Ecto neural progenitor cell (in vitro differentiated cells): ENCODE measurements around the gene EXOSC3.
"Not testable (repeated sequence)": the region's sequence is repeated elsewhere in the genome, so short reads cannot be mapped to it uniquely, and the experiment has no call there.

Experiments
- DNase-seq: peaks from one replicate; pipeline ENCODE4 v3.0.0-alpha.2; 2018; ENCODE audit warnings: low spot score

EXOSC3 gene

DNA sequence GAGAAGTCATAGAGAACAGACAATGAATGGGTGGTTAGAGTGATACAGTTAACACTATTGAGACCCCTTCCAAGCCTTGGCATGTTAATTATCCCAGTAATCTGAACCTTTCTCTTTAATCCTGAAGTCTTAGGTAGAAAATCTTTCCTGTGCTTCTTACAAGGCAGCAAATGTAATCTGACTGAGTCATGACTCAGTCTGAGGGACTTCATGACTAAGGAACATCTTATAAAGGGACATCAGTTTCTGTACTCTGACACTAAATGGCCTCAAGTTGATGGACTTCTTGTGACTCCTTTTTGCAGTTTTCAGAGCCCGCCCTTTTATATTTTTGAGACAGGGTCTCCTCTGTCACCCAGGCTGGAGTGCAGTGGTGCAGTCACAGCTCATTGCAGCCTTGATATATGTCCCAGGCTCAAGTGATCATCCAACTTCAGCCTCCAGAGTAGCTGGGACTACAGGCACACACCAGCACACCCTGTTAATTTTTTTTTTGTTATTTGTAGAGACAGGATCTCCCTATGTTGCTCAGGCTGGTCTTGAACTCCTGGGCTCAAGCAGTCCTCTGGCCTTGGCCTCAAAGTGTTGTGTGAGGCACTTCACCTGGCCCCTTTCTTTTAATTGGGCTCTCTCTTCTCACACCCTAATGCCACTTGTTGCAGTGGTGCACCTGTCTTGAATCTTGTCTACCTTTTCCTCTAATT lies 9.5 kb downstream of the EXOSC3 start:
- no peak for DNase-seq

DNA sequence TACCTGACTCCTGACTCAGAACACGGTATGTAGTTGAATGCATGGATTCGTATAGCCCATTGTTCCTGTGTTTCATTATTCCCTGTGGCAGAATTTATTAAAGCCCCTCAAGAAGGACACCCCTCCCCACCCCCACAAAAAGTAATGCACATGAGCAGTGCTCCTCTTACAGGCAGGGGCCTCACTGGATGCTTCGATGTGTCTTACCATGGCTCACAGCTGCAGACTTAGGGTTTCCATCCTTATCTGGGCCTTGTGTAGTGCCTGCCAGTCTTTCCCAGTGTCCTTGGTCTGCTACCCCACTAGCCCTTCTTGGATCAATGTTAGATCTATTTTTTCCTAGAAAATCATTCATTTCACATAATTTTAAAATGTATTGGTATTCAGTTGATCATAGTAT lies 14.9 kb downstream of the EXOSC3 start:
- no peak for DNase-seq

DNA sequence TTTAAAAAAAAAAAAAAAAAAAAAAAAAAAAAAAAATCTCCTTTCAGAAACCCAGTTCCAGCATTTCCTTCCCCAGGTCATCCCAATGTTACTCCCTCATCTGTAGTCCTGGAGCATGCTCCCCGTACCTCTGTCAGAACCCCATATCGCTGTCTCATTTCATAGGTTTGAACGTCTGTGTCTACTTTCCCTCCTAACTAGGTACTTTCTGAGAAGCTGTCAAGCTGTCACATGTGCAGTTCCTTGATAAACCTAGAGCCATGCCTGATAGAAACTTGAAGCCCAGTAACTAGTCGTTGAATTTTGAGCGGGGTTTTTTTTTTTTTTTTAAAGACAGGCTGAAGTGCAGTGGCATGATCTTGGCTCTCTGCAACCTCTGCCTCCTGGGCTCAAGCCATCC lies 15.6 kb downstream of the EXOSC3 start:
- DNase-seq: no peak

DNA sequence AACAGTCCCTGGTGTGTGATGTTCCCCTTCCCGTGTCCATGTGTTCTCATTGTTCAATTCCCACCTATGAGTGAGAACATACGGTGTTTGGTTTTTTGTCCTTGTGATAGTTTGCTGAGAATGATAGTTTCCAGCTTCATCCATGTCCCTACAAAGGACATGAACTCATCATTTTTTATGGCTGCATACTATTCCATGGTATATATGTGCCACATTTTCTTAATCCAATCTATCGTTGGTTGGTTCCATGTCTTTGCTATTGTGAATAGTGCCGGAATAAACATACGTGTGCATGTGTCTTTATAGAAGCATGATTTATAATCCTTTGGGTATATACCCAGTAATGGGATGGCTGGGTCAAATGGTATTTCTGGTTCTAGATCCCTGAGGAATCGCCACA lies 19.6 kb downstream of the EXOSC3 start:
- not testable (repeated sequence) for DNase-seq

DNA sequence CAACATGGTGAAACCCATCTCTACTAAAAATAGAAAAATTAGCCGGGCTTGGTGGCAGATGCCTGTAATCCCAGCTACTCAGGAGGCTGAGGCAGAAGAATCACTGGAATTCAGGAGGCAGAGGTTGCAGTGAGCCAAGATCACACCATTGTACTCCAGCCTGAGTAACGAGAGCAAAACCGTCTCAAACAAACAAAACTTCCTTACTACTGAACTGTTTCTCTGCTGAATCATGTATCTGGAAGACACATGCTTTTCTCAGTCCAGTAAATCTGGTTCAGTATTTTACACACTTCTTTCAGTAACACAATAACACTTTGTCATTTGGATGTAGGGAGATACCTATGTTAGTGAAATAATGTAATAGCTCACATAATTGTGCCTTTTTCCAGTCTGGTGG lies 23.4 kb downstream of the EXOSC3 start:
- DNase-seq: no peak

DNA sequence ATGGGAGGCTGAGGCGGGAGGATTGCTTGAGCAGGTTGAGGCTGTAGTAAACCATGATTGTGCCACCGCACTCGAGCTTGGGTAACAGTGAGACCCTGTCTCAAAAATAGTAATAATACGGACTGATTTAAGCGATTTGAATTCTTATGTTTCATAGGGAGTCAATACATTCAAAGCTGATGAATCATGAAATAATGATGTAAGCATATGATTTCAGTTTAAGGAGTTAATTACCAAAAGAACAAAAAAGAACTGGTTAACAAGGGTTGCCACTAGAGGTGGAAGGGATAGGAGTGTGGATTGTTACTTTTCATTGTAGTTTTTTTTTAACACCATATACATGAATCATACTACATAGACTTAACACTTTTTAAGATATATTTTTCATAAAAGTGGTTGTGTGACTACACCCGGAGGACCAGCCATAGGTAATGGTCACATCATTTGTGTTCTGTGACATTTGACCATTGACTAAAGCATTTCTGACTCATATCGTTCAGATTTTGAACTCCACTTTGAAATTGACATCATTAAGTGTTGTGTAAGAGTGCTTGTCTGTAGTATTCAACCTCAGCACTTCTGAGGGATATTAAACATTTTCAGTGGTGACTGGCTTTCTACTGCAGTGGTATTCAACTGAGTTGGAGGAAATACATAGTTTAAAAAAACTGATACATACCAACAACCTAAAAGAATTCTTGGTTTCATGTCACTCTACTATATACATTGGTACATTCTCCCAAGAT lies 24.3 kb downstream of the EXOSC3 start:
- DNase-seq: no peak

DNA sequence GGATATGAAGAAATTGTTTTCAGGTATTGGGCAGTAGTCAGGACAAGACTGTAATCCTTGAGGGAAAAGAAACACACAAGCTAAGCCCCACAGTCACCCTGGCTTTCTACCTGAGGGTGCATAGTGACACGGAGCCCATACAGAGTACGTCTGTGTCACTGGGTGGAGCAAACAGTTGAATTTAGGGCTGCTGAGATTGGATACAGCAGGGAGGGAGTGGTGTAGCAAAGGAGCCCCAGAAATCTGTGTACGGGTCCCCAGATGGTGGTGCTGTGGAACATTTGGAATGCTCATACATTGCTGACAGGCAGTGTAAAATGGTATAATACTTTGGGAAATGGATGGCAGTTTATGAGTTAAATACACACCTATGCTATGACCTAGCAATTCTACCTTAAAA lies 26.1 kb downstream of the EXOSC3 start:
- DNase-seq: no peak

DNA sequence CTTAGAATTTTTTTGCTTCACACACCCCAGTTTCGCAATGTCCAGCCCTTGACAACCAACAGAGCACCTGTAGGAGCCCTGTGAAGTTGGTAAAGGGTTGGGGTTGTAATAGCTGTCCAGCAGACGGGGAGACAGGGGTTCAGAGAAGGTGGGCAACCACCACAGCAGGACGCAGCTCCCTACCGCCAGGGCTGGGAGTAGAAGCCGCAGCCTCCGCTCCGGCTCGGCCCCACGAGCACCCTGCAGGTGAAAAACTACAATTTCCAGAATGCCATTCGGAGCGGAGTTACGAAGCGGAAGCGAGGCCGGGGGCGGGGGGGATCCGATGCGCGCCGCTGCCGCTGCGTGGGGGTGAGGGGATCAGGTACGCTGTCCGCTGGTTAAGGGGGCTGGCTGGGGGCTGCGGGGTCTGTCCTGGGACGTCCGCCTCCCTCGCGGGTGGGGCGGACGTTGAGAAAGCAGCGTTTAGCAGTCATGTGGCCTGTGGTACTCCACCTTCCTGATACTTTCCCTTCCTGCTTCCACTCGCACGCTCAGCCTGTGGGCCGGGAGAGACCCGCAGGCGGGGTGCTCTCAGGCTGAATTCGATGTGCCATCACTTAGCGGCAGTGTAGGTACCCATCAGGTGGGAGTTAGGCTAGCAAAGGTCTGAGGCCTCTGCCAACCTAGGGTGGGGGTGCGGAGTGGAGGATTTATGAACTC lies 31.2 kb downstream of the EXOSC3 start, which contains the start of gene TRMT10B:
Gene TRMT10B, plus strand, starts transcription at position 317 of the 702 bp plus-strand sequence. CDS start 8,127 bp downstream, outside the sequence.
- DNase-seq: peak; percentile 86

DNA sequence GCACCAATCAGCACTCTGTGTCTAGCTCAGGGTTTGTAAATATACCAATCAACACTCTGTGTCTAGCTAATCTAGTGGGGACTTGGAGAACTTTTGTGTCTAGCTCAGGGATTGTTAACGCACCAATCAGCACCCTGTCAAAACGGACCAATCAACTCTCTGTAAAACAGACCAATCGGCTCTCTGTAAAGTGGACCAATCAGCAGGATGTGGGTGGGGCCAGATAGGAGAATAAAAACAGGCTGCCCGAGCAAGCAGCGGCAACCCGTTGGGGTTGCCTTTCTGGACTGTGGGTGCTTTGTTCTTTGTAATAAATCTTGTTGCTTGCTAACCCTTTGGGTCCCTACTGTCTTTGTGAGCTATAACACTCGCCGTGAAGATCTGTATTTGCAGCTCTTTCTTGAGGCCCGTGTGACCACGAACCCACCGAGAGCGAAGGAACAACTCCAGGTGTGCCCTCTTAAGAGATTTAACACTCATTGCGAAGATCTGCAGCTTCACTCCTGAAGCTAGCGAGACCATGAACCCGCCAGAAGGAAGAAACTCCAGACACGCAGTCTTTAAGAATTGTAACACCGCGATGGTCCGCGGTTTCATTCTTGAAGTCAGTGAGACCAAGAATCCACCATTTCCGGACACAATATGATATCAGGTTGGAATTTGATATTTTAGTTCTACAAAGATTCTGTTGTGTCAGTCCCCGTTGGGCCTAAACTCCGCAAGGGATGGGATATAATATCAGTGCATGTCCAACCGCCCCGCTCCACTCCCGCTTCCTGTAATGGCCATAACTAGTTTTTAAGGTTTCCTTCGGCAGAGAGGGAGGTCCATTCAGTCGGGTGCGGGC lies 32.0 kb downstream of the EXOSC3 start:
- DNase-seq: no peak

DNA sequence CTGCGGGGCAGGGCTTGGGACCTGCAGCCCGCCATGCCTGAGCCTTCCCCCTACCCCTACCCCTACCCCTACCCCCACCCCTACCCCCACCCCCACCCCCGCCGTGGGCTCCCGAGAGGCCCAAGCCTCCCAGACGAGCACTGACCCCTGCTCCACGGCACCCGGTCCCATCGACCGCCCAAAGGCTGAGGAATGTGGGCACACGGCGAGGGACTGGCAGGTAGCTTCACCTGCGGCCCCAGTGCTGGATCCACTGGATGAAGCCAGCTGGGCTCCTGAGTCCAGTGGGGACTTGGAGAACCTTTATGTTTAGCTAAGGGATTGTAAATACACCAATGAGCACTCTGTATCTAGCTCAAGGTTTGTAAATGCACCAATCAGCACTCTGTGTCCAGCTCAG lies 32.8 kb downstream of the EXOSC3 start:
- not testable (repeated sequence) for DNase-seq

DNA sequence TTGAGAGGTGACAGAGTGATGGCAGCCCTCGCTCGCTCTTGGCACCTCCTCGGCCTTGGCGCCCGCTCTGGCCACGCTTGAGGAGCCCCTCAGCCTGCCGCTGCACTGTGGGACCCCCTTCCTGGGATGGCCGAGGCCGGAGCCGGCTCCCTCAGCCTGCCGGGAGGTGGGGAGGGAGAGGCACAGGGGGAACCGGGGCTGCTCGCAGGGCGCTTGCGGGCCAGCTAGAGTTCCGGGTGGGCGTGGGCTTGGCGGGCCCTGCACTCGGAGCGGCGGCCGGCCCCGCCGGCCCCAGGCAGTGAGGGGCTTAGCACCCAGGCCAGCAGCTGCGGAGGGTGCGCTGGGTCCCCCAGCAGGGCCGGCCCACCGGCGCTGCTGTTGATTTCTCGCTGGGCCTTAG lies 33.2 kb downstream of the EXOSC3 start:
- DNase-seq: not testable (repeated sequence)

DNA sequence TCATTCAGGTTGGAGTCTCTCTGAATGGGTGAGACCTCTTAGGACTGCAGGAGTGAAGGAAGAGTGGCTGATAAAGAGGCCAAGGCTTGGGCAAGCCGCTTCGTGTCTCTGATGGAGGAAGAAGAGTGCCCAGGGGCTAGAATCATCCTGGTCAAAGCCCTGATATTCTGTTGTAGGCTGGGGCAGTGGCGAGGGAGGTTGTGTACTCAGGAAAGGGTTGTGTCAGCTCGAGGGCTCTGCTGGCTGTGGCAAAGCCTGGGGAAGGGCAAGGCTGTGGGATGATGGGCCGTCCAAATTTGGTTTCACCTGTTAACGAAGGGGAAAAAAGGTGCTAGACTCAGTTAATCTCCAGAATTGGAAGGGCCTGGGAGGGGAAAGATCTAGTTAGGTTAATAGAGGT lies 33.7 kb downstream of the EXOSC3 start:
- DNase-seq: no peak

DNA sequence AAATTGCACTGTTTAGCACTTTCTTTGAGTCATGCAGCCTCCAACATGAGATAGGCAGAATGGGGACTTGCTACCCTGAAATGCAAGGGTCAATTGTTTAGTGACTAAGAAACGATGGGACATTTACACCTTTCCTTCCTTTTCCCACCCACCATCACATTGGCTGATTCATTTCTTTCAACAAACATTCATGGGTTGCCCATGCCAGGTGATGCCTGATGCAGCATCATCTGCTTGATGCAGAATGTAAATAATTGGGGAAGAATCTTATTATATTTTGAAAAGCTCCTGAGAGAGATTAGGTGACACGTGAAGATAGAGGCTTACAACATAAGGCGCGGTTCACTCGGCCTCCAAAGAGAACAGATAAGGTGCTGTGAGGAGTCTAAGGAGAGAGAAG lies 35.7 kb downstream of the EXOSC3 start:
- no peak for DNase-seq

DNA sequence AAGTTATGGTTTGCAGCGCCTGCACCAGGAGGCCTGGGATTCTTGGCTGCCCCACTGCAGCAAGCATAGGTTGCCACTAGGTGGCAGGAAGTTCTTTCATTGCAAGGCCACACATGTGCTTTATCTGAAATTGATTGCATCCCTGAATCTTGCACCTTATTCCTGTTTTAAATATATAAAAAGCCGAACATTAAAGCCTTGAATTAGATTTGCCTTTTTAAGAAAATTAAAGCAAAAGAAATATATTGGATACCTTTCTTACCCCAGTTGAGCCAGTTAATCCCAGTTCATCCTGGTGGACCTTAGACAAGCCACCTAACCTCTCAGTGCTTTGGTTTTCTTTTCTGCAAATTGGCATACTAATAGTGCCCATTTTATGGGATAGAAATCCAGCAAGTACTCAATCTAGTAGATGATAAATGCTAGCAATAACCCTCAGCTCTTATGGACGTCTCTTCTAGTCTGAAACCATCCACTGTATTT lies 37.6 kb downstream of the EXOSC3 start:
- no peak for DNase-seq

DNA sequence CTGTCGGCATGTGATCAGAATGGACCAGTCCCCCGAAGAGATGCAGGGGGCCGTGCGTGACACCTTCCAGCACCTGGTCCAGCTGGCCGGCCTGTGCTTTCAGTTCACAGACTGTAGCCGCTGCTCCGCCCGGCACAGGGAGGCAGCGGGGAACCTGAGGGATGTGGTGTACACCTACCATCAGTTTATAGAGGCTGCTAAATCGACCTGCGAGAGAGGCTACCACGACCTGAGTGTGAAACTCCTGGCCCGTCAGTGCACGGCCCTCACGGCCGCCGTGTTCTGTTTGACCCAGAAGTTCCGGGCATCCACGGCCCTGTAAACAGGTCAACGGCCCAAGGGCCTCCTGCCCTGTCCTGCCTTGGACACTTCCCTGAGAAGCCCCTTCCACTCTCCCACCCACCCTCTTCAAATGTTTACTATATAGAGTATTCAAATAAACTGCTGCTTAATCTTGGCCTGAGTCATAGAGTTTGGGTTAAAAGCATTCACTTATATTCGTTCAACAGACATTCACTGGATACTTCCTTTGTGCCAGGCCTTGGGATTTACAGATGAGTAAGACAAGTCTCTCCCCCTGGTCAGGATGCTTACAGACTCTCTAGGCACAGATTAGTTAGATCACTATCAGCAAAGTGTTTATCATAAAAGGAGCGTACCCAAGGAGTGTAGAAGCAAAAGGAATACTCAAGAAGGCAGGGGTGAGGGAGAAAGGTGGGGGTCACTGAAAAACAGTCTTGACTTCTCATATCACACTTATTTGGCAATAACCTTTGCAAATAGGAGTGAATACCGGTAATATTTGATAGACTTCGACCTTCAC lies 38.2 kb downstream of the EXOSC3 start:
- no peak for DNase-seq

DNA sequence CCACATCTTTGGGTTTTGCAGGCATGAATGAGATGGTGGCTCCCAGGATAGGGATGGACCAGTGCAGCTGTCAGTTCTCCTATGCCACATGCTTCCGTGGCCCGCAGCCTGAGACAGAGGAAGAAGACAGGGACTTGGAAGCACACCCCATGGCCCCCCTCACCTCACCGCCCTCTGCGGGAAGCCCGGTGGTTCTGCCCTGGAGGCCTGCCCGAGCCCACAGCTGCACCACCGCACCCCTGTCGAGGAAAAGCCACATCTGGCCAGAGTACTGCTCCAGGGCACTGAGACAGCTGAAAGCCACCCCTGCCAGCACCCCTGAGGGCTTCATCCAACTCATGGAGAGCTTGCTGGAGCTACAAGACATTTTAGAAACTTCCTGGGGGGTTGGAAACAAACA lies 38.9 kb downstream of the EXOSC3 start:
- DNase-seq: no peak

DNA sequence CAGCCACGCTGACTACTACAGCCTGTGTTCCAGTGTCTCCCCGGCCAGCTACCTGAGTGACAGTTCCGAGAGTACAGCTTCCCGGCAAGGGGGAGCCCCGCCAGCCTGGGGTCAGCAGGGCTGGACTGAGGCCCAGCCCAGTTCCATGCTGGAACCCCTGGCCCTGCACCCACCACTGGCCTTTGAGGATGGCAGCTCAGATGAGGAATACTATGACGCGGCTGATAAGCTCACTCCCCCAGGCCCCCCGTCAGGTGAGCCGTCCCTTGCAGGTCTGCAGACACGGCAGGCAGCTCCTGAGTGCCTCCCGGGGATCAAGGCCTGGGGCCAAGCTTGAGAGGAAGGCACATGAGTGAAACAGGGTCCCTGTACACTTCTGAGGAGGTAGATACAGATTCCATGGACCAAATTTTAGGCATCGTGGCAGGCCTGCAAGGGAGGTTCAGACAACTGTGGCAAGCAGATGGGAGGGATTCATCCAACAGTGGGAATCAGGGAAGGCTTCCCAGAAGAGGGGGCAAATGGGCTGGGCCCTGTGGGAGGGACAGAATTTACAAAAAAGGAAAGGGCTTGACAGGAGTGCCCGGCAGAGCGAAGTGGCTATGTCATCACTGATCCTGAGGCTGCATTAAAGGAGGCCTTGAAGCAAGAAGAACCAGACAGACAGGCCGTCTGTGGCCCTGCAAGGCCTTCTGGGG lies 44.1 kb downstream of the EXOSC3 start:
- DNase-seq: no peak

DNA sequence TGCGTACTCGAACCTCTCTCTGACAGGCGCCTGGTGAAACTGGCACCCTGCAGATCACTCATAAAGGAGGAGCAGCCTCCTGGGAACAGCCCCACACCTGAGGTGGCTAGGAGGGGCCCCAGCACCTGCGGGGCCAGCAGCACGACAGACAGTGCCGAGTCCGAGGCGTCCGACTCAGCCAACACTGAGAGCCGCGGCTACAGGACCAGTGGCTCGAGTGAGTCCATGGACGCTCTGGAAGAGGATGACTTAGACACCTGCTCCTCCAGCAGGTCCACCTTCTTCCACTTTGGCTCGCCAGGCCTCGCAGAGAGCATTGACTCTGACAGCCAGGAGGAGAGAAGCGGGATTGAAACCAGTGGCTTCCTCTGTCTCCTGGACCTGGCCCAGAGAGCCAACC lies 44.7 kb downstream of the EXOSC3 start:
- no peak for DNase-seq

DNA sequence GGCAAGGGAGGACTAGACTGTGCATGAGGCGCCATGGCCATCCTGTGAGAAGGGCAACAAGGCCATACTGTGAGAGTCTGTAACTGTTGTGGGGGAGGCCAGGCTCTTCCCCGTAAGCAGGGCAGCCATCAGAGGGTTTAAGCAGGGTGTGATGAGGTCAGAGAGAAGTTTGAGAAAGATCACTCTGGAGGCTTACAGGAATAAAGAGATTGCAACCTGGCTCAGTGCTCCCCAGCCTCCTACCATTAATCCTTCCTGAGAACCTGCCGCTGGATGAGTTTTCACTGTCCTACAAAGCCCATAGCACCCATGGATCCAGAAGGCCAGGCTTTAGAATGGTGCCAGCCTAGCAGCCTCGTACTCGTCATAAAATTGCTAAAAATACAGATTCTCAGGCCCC lies 45.6 kb downstream of the EXOSC3 start:
- DNase-seq: no peak

DNA sequence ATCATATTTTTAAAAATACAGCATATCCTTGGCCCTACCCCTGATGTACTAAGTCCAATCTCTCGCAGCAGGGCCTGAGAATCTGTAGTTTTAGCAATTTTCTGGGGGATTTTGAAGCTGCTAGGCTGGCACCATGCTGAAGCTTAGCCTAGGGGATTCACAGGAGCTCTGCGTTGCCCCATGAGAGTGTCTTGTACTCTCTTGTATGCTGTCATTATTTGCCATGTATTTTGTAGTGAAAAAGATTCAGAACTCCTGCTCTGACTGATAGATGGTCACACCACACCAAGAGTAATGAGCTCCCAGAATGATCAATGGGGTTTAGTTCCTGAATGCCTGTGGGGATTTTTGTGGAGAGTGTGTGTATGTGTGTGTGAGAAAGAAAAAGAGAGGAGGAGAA lies 51.9 kb downstream of the EXOSC3 start:
- DNase-seq: no peak
